Progenitor cell of endocrine pancreas (in vitro differentiated cells): ENCODE data around the gene ACTRT2. TPM values are rescaled to one million over a fixed set of nuclear protein-coding genes. Genes with fewer than 3 reads are reported as not detected.

Experiments
- DNase-seq: peaks from one replicate; pipeline ENCODE4 v3.0.0; 2021; ENCODE audit warnings: low spot score; ENCODE audit not compliant: unreplicated experiment
- H3K27ac Mint-ChIP-seq: 2 replicates; pipeline ENCODE4 v1.8.0; 2021; ENCODE audit warnings: mild to moderate bottlenecking, moderate library complexity, mixed read lengths
- H3K27me3 Mint-ChIP-seq: 2 replicates; pipeline ENCODE4 v1.8.0; 2021; ENCODE audit warnings: mixed read lengths
- H3K36me3 Mint-ChIP-seq: 2 replicates; pipeline ENCODE4 v1.8.0; 2022; ENCODE audit warnings: mixed read lengths; ENCODE audit not compliant: insufficient read depth
- H3K4me1 Mint-ChIP-seq: 2 replicates; pipeline ENCODE4 v1.8.0; 2021; ENCODE audit warnings: low read depth, mixed read lengths
- H3K4me3 Mint-ChIP-seq: 2 replicates; pipeline ENCODE4 v1.8.0; 2021; ENCODE audit warnings: low read depth, mild to moderate bottlenecking, moderate library complexity, mixed read lengths
- H3K9me3 Mint-ChIP-seq: 2 replicates; pipeline ENCODE4 v1.8.0; 2021; ENCODE audit warnings: low read depth, mixed read lengths
- CTCF ChIP-seq: fragments of 200-600 bp; sonication (generic); IDR thresholded peaks from one replicate; pipeline ENCODE4 v1.5.0; 2021; ENCODE audit warnings: antibody characterized with exemption, mild to moderate bottlenecking; ENCODE audit not compliant: unreplicated experiment
- total RNA-seq: library from RNA; stranded (reverse); gene quantifications from 2 replicates; pipeline ENCODE4 v1.2.1, GENCODE V29; 2021

The ACTRT2 gene
- total RNA-seq, 1 donor from 2014 or later, result not detected

- Mint-ChIP-seq H3K27me3 (no peaks in the 10 kb centered on the region), H3K27ac (no peak overlapping the region), H3K4me1 (no peaks in the 10 kb centered on the region), H3K36me3 (no peaks in the 10 kb centered on the region), H3K4me3 (no peak overlapping the region), H3K9me3 (peaks cover 35% of the 10 kb centered on the region)
- no peak for DNase-seq
- no peak for TF ChIP-seq CTCF
Measured at GRCh38 chr1:2985694-2986548, 35.3 kb upstream of the ACTRT2 start.

- no peak for DNase-seq
- TF ChIP-seq CTCF, result no peak
- H3K27me3 Mint-ChIP-seq, result no peaks in the 10 kb centered on the region
- no peaks in the 10 kb centered on the region for H3K4me1 Mint-ChIP-seq
- H3K9me3 Mint-ChIP-seq, result peaks cover 30% of the 10 kb centered on the region
- no peak overlapping the region for H3K4me3 Mint-ChIP-seq
- H3K27ac Mint-ChIP-seq, result no peak overlapping the region
- H3K36me3 Mint-ChIP-seq, result no peaks in the 10 kb centered on the region
Measured at GRCh38 chr1:2986549-2987305, 34.5 kb upstream of the ACTRT2 start.

- no peak overlapping the region for H3K27ac Mint-ChIP-seq
- no peaks in the 10 kb centered on the region for H3K27me3 Mint-ChIP-seq
- peaks cover 33% of the 10 kb centered on the region for H3K9me3 Mint-ChIP-seq
- no peaks in the 10 kb centered on the region for H3K36me3 Mint-ChIP-seq
- no peak for TF ChIP-seq CTCF
- H3K4me3 Mint-ChIP-seq, result no peak overlapping the region
- H3K4me1 Mint-ChIP-seq, result no peaks in the 10 kb centered on the region
- no peak for DNase-seq
Measured at GRCh38 chr1:2987773-2988172, 33.5 kb upstream of the ACTRT2 start.

GRCh38 chr1:2988256-2988655, 33.0 kb upstream of the ACTRT2 start:
- H3K36me3 Mint-ChIP-seq, result no peaks in the 10 kb centered on the region
- H3K4me1 Mint-ChIP-seq, result no peaks in the 10 kb centered on the region
- no peaks in the 10 kb centered on the region for H3K27me3 Mint-ChIP-seq
- peaks cover 36% of the 10 kb centered on the region for H3K9me3 Mint-ChIP-seq
- no peak for DNase-seq
- H3K27ac Mint-ChIP-seq, result no peak overlapping the region
- no peak for TF ChIP-seq CTCF
- H3K4me3 Mint-ChIP-seq, result no peak overlapping the region

- no peak overlapping the region for H3K4me3 Mint-ChIP-seq
- H3K27me3 Mint-ChIP-seq, result no peaks in the 10 kb centered on the region
- DNase-seq, result no peak
- no peak overlapping the region for H3K27ac Mint-ChIP-seq
- peaks cover 44% of the 10 kb centered on the region for H3K9me3 Mint-ChIP-seq
- H3K4me1 Mint-ChIP-seq, result no peaks in the 10 kb centered on the region
- H3K36me3 Mint-ChIP-seq, result no peaks in the 10 kb centered on the region
- TF ChIP-seq CTCF, result no peak
Measured at GRCh38 chr1:2989185-2989584, 32.1 kb upstream of the ACTRT2 start.
